ENCODE data around the gene GPRASP3. TPM values are rescaled to one million over a fixed set of nuclear protein-coding genes. Genes with fewer than 3 reads are reported as not detected.

GPRASP3 gene
- total and polyA plus RNA-seq, 2 of the 4 experiments (the other 2 are of a cell fraction): 2.2 to 8.1 TPM

GRCh38 chrX:102684772-102685520, 35.6 kb upstream of the GPRASP3 start:
- no peak overlapping the region for H3K14ac ChIP-seq (replicated peaks; ENCODE audit: low read depth, low read length)
- dilution Hi-C loops (cut with HindIII; ENCODE audit: low sequenced_read_pairs, unreplicated experiment) (no loop called here), intact Hi-C loops (cut with micrococcal nuclease) (no loop called here), in situ Hi-C loops (cut with MboI; ENCODE audit: low sequenced_read_pairs) (no loop called here)
- no TSS peak for BruUV-seq (replicated peaks)
- no peaks in the 10 kb centered on the region for H3K9me1 ChIP-seq (ENCODE audit: insufficient read depth, low read length)
- H2BK120ac ChIP-seq (ENCODE audit: low read depth, low read length): no peak overlapping the region
- H3K4ac ChIP-seq (ENCODE audit: low read depth, low read length): no peak overlapping the region
- H2AFZ ChIP-seq (replicated peaks; ENCODE audit: low read length, poor library complexity): no peak overlapping the region
- H3K4me2 ChIP-seq (ENCODE audit: low read depth, low read length): no peak overlapping the region
- DNase-seq (no peak), ATAC-seq (ENCODE audit: low read depth) (no peak)
- no peak overlapping the region for H3K23ac ChIP-seq (ENCODE audit: low read depth, low read length)
- H3K56ac ChIP-seq (ENCODE audit: extremely low read depth, insufficient read depth, low read length): no peak overlapping the region
- ChIA-PET POLR2A (ENCODE audit: unreplicated experiment) (no interaction called here), CTCF (interaction anchor here (1.0 kb wide), 1 partner anchor 9 kb away, joined by 3 read pairs; no protein-coding TSS in a partner anchor)
- H3K18ac ChIP-seq (ENCODE audit: low read depth, low read length): no peak overlapping the region
- H4K5ac ChIP-seq (ENCODE audit: low read depth, low read length): no peak overlapping the region
- no peak overlapping the region for H4K91ac ChIP-seq (ENCODE audit: insufficient read depth, low read depth, low read length)
- no peaks in the 10 kb centered on the region for H3K79me1 ChIP-seq (ENCODE audit: low read depth in 1 of 2, low read length in 2 of 2)
- H2BK20ac ChIP-seq (ENCODE audit: low read depth, low read length): no peak overlapping the region
- H2AK9ac ChIP-seq (replicated peaks; ENCODE audit: low read depth, low read length, poor library complexity): no peak overlapping the region
- peaks cover 2% of the 10 kb centered on the region; the same call in 1 of the 2 replicates for H3K9me3 ChIP-seq (ENCODE audit: control insufficient read depth, insufficient read depth, low read length)
- H3K27ac ChIP-seq (ENCODE audit: insufficient read depth, low read length): no peak overlapping the region
- H2BK15ac ChIP-seq (ENCODE audit: low read depth, low read length): no peak overlapping the region
- no CpG with 5 or more reads among the region's 2 CpGs for WGBS, 2 experiments (ENCODE audit: extremely low coverage in 2 of 2, insufficient read length in 1 of 2)
- no peaks in the 10 kb centered on the region for H3K27me3 ChIP-seq (ENCODE audit: control insufficient read depth, insufficient read depth, low read length)
- no peaks in the 10 kb centered on the region for H3K4me1 ChIP-seq (ENCODE audit: control insufficient read depth, insufficient read depth, low read length)
- no peak overlapping the region for H3K4me3 ChIP-seq (ENCODE audit: insufficient read depth, low read depth, low read length)
- no peak overlapping the region for H2AK5ac ChIP-seq (ENCODE audit: low read depth, low read length)
- H2BK5ac ChIP-seq (ENCODE audit: low read depth, low read length, poor library complexity, severe bottlenecking): no peak overlapping the region
- H4K20me1 ChIP-seq (ENCODE audit: insufficient read depth, low read length): no peaks in the 10 kb centered on the region
- no peaks in the 10 kb centered on the region for H3K36me3 ChIP-seq (ENCODE audit: control insufficient read depth, insufficient read depth, low read length)
- TF ChIP-seq CHD1 (IDR thresholded peaks at IDR 0.05; ENCODE audit: low read depth, low read length) (no peak), RAD21 (IDR thresholded peaks at IDR 0.05; ENCODE audit: low read length) (no peak), MXI1 (IDR thresholded peaks at IDR 0.05; ENCODE audit: borderline replicate concordance, low read depth, low read length) (no peak), CTCF (conservative IDR thresholded peaks at IDR 0.05; ENCODE audit: low read depth, low read length) (no peak), FOS (IDR thresholded peaks at IDR 0.05; ENCODE audit: low read depth, low read length) (no peak), USF2 (IDR thresholded peaks at IDR 0.05; ENCODE audit: low read depth, low read length) (no peak), SMC3 (IDR thresholded peaks at IDR 0.05; ENCODE audit: low read depth, low read length) (no peak), POLR2A (IDR thresholded peaks at IDR 0.05; ENCODE audit: low read depth, low read length) (no peak), BHLHE40 (IDR thresholded peaks at IDR 0.05; ENCODE audit: low read depth, low read length) (no peak), CEBPB (IDR thresholded peaks at IDR 0.05; ENCODE audit: low read depth, low read length) (no peak), ELK1 (IDR thresholded peaks at IDR 0.05; ENCODE audit: borderline replicate concordance, low read depth, low read length) (no peak)
- H3K9ac ChIP-seq (ENCODE audit: low read depth, low read length): no peak overlapping the region
- no peak overlapping the region for H4K8ac ChIP-seq (ENCODE audit: low read depth in 2 of 2, low read length in 2 of 2)
